ENCODE measurements around the gene ZNF470.

The ZNF470 gene

GRCh38 chr19:56601375-56601774 lies 34.1 kb downstream of the ZNF470 start:
- H3K4me3 ChIP-seq (replicated peaks in 1 of 2; ENCODE audit: low read depth in 2 of 2, low read length in 2 of 2), result no peak overlapping the region
- DNase-seq (ENCODE audit: low read depth in 2 of 2), result peak in 1 of 2 donors; percentile 28
- no peak for TF ChIP-seq CTCF (IDR thresholded peaks at IDR 0.05; ENCODE audit: low read depth, low read length)

- H3K4me3 ChIP-seq (replicated peaks in 1 of 2; ENCODE audit: low read depth in 2 of 2, low read length in 2 of 2), result no peak overlapping the region
- no peak for TF ChIP-seq CTCF (IDR thresholded peaks at IDR 0.05; ENCODE audit: low read depth, low read length)
- DNase-seq (ENCODE audit: low read depth in 2 of 2), result no peak
These were observed 36.6 kb downstream of the ZNF470 start for GRCh38 chr19:56603829-56604228.

- no peak for TF ChIP-seq CTCF (IDR thresholded peaks at IDR 0.05; ENCODE audit: low read depth, low read length)
- no peak overlapping the region for H3K4me3 ChIP-seq (replicated peaks in 1 of 2; ENCODE audit: low read depth in 2 of 2, low read length in 2 of 2)
- DNase-seq (ENCODE audit: low read depth in 2 of 2), result no peak
These were observed 41.2 kb downstream of the ZNF470 start for GRCh38 chr19:56608274-56608964.

GRCh38 chr19:56611288-56611687 lies 44.0 kb downstream of the ZNF470 start:
- no peak for DNase-seq (ENCODE audit: low read depth in 2 of 2)
- H3K4me3 ChIP-seq (replicated peaks in 1 of 2; ENCODE audit: low read depth in 2 of 2, low read length in 2 of 2), result no peak overlapping the region
- no peak for TF ChIP-seq CTCF (IDR thresholded peaks at IDR 0.05; ENCODE audit: low read depth, low read length)

- no peak overlapping the region for H3K4me3 ChIP-seq (replicated peaks in 1 of 2; ENCODE audit: low read depth in 2 of 2, low read length in 2 of 2)
- DNase-seq (ENCODE audit: low read depth in 2 of 2), result no peak
- no peak for TF ChIP-seq CTCF (IDR thresholded peaks at IDR 0.05; ENCODE audit: low read depth, low read length)
These were observed 45.5 kb downstream of the ZNF470 start for GRCh38 chr19:56612737-56613136.

GRCh38 chr19:56613639-56614038 lies 46.4 kb downstream of the ZNF470 start:
- no peak overlapping the region for H3K4me3 ChIP-seq (replicated peaks in 1 of 2; ENCODE audit: low read depth in 2 of 2, low read length in 2 of 2)
- no peak for DNase-seq (ENCODE audit: low read depth in 2 of 2)
- no peak for TF ChIP-seq CTCF (IDR thresholded peaks at IDR 0.05; ENCODE audit: low read depth, low read length)

GRCh38 chr19:56617531-56617930 lies 50.3 kb downstream of the ZNF470 start:
- no peak for DNase-seq (ENCODE audit: low read depth in 2 of 2)
- TF ChIP-seq CTCF (IDR thresholded peaks at IDR 0.05; ENCODE audit: low read depth, low read length), result no peak
- no peak overlapping the region for H3K4me3 ChIP-seq (replicated peaks in 1 of 2; ENCODE audit: low read depth in 2 of 2, low read length in 2 of 2)
